HG02870 (cell line): Measurements from ENCODE around the gene KPNA3.
A peak's percentile ranks its signal among the peaks of the same experiment; 100 is the strongest.
"Not testable (repeated sequence)": the region's sequence is repeated elsewhere in the genome, so short reads cannot be mapped to it uniquely, and the experiment has no call there.

Experiments used
- ATAC-seq: cut with Tn5 transposase; IDR thresholded peaks from one replicate; pipeline ENCODE4 v1.9.1; 2021; ENCODE audit warnings: mild to moderate bottlenecking, moderate library complexity; ENCODE audit not compliant: unreplicated experiment

The KPNA3 gene

GRCh38 chr13:49756263-49756662 lies 36.2 kb downstream of the KPNA3 start:
- no peak for ATAC-seq

- ATAC-seq = no peak
These were observed 38.3 kb downstream of the KPNA3 start for GRCh38 chr13:49754146-49754545.

- ATAC-seq = no peak
These were observed 42.6 kb downstream of the KPNA3 start for GRCh38 chr13:49749848-49750247.

GRCh38 chr13:49746111-49746510 lies 46.4 kb downstream of the KPNA3 start:
- no peak for ATAC-seq

GRCh38 chr13:49740870-49741269 lies 51.6 kb downstream of the KPNA3 start:
- no peak for ATAC-seq

- ATAC-seq = no peak
These were observed 52.8 kb downstream of the KPNA3 start for GRCh38 chr13:49739498-49740187.

- ATAC-seq = no peak
These were observed 59.1 kb downstream of the KPNA3 start for GRCh38 chr13:49733181-49733951.

- ATAC-seq = no peak
These were observed 60.7 kb downstream of the KPNA3 start for GRCh38 chr13:49731766-49732165.

- ATAC-seq = no peak
These were observed 75.9 kb downstream of the KPNA3 start for GRCh38 chr13:49716615-49717014.

GRCh38 chr13:49714757-49715156 lies 77.7 kb downstream of the KPNA3 start:
- ATAC-seq = no peak

GRCh38 chr13:49711218-49711863 lies 81.1 kb downstream of the KPNA3 start:
- no peak for ATAC-seq

GRCh38 chr13:49704264-49704663 lies 88.2 kb downstream of the KPNA3 start:
- not testable (repeated sequence) for ATAC-seq

GRCh38 chr13:49701491-49701890 lies 91.0 kb downstream of the KPNA3 start:
- ATAC-seq = no peak

GRCh38 chr13:49697468-49697867 lies 95.0 kb downstream of the KPNA3 start:
- no peak for ATAC-seq

GRCh38 chr13:49694446-49694845 lies 98.0 kb downstream of the KPNA3 start:
- ATAC-seq = no peak

- no peak for ATAC-seq
These were observed 98.6 kb downstream of the KPNA3 start for GRCh38 chr13:49693877-49694276.

- ATAC-seq = no peak
These were observed 99.2 kb downstream of the KPNA3 start for GRCh38 chr13:49693191-49693733.

- ATAC-seq = peak; percentile 94
These were observed 101.3 kb downstream of the KPNA3 start, which contains the start of gene EBPL for GRCh38 chr13:49690995-49691784. EBPL (minus strand) TSS chr13:49691486; CDS start chr13:49691424, 62 bp downstream.

- peak; percentile 18 for ATAC-seq
These were observed 102.1 kb downstream of the KPNA3 start for GRCh38 chr13:49690133-49690994.

GRCh38 chr13:49683489-49683888 lies 109.0 kb downstream of the KPNA3 start:
- peak; percentile 80 for ATAC-seq
